Thoracic aorta (tissue), 2 donors: ENCODE data around the gene RARB. TPM values are rescaled to one million over a fixed set of nuclear protein-coding genes. Genes with fewer than 3 reads are reported as not detected.

Experiments
- ATAC-seq: fragments of 150-250 bp; one replicate; pipeline ENCODE4 v1.8.0; 2017; ENCODE audit warnings: low read depth; ENCODE audit not compliant: insufficient number of reproducible peaks, low FRiP score
- DNase-seq: peaks from one replicate; pipeline ENCODE4 v3.0.0-alpha.2; 2020; ENCODE audit warnings: low spot score
- H3K27ac ChIP-seq, 2 donors: fragments of 200-600 bp; sonication (generic); 1 replicate in 1 of 2; 2 replicates in 1 of 2; pipeline ENCODE4 v1.5.1; 2016; ENCODE audit warnings: mild to moderate bottlenecking in 2 of 2, moderate library complexity in 2 of 2
- H3K27me3 ChIP-seq: fragments of 200-600 bp; sonication (generic); replicated peaks from 2 replicates; pipeline ENCODE4 v1.6.0; 2016; ENCODE audit warnings: mild to moderate bottlenecking; ENCODE audit not compliant: insufficient read depth
- H3K36me3 ChIP-seq: fragments of 200-600 bp; sonication (generic); one replicate; pipeline ENCODE4 v1.5.1; 2016
- H3K4me1 ChIP-seq, 2 donors: fragments of 200-600 bp; sonication (generic); 1 replicate in 1 of 2; 2 replicates in 1 of 2; pipeline versions ENCODE4 v1.5.1 to v1.6.0; 2016; ENCODE audit warnings: low read depth in 2 of 2, mild to moderate bottlenecking in 1 of 2; ENCODE audit not compliant: control insufficient read depth in 1 of 2
- H3K4me3 ChIP-seq: fragments of 200-600 bp; sonication (generic); 2 replicates; pipeline ENCODE4 v1.5.1; 2016; ENCODE audit warnings: mild to moderate bottlenecking
- H3K9me3 ChIP-seq: fragments of 200-600 bp; sonication (generic); 2 replicates; pipeline ENCODE4 v1.5.1; 2016
- CTCF ChIP-seq: fragments of 200-600 bp; sonication (generic); IDR thresholded peaks from one replicate; pipeline ENCODE4 v1.5.1; 2019; ENCODE audit warnings: antibody characterized with exemption
- total RNA-seq, 2 donors: library from RNA; depleted of rRNA; stranded (reverse); fragments of >200 nt; gene quantifications; one replicate each; pipeline versions ENCODE4 v1.1.0 to v1.2.3, GENCODE V29; 2016

Gene RARB
- total RNA-seq, 2 donors from 2014 or later = 3.8 to 12.3 TPM

GRCh38 chr3:25610779-25611178 lies 182.7 kb downstream of the RARB start:
- Histone ChIP-seq H3K9me3 (no peaks in the 10 kb centered on the region), H3K36me3 (peaks cover 40% of the 10 kb centered on the region), H3K27me3 (no peaks in the 10 kb centered on the region), H3K4me1 (no peaks in the 10 kb centered on the region), H3K4me3 (no peak overlapping the region), H3K27ac (no peak overlapping the region)
- ATAC-seq (no peak), DNase-seq (no peak)
- TF ChIP-seq CTCF = no peak

- no peaks in the 10 kb centered on the region for H3K4me1 ChIP-seq
Observed at GRCh38 chr3:25611193-25611592, 183.1 kb downstream of the RARB start.

GRCh38 chr3:25618028-25618427 lies 190.0 kb downstream of the RARB start:
- Histone ChIP-seq H3K4me3 (no peak overlapping the region), H3K27me3 (no peaks in the 10 kb centered on the region), H3K36me3 (peaks cover 19% of the 10 kb centered on the region), H3K9me3 (no peaks in the 10 kb centered on the region), H3K4me1 (no peaks in the 10 kb centered on the region), H3K27ac (no peak overlapping the region)
- DNase-seq (no peak), ATAC-seq (no peak)
- no peak for TF ChIP-seq CTCF

More at GRCh38 chr3:25611193-25611592, 183.1 kb downstream of the RARB start:
- Histone ChIP-seq H3K36me3 (peaks cover 40% of the 10 kb centered on the region), H3K27me3 (no peaks in the 10 kb centered on the region), H3K27ac (no peak overlapping the region), H3K9me3 (no peaks in the 10 kb centered on the region), H3K4me3 (no peak overlapping the region)
- no peak for DNase-seq
- TF ChIP-seq CTCF = no peak
- ATAC-seq = no peak

- H3K27ac ChIP-seq = no peak overlapping the region
- TF ChIP-seq CTCF = no peak
- no peak for ATAC-seq
- no peaks in the 10 kb centered on the region for H3K9me3 ChIP-seq
- H3K36me3 ChIP-seq = peaks cover 21% of the 10 kb centered on the region
- no peak for DNase-seq
- H3K4me1 ChIP-seq = no peaks in the 10 kb centered on the region
- H3K27me3 ChIP-seq = no peaks in the 10 kb centered on the region
- no peak overlapping the region for H3K4me3 ChIP-seq
Observed at GRCh38 chr3:25619382-25619781, 191.3 kb downstream of the RARB start.

GRCh38 chr3:25620493-25620892 lies 192.4 kb downstream of the RARB start:
- H3K27me3 ChIP-seq = no peaks in the 10 kb centered on the region
- no peaks in the 10 kb centered on the region for H3K4me1 ChIP-seq
- H3K4me3 ChIP-seq = no peak overlapping the region
- H3K36me3 ChIP-seq = peaks cover 25% of the 10 kb centered on the region
- no peak overlapping the region for H3K27ac ChIP-seq
- ATAC-seq (no peak), DNase-seq (no peak)
- TF ChIP-seq CTCF = no peak
- no peaks in the 10 kb centered on the region for H3K9me3 ChIP-seq
